ENCODE data around the gene NUP42.

GRCh38 chr7:23168111-23168885, 13.6 kb upstream of the NUP42 start:
- TF ChIP-seq CTCF (IDR thresholded peaks at IDR 0.05) (no peak), POLR2A (IDR thresholded peaks at IDR 0.05) (no peak)

All from lower leg skin (tissue), 3 donors.